Measurements from ENCODE around the gene TANC1. TPM values are rescaled to one million over a fixed set of nuclear protein-coding genes. Genes with fewer than 3 reads are reported as not detected.
"Not testable (repeated sequence)": the region's sequence is repeated elsewhere in the genome, so short reads cannot be mapped to it uniquely, and the experiment has no call there.

Gene TANC1
- total RNA-seq, 1 donor from 2014 or later, result 62.7 TPM

- intact Hi-C loops (cut with micrococcal nuclease), result no loop called here
- ATAC-seq, result no peak
- DNase-seq, result no peak
Observed at GRCh38 chr2:159123786-159124185, 155.3 kb downstream of the TANC1 start.

DNA sequence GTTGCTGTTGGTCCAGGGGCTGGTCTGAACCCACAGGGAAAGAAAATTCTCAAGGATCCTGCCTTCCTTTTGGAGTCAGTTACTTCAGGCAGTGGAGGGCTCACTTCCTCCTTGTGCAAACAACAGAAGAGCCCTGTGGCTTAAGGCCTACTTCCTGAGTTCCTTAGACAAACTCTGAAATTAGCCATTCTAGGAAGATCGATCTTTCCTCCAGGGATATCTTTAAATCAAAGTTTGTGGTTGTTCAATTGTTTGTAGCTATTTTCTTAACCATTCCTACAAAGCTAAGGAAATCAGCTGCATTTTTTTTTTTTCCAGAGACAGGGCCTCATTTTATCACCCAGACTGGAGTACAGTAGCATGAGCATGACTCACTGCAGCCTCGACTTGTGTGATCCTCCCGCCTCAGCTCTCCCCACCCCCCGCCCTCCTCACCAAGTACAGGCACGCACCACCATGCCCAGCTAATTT lies 156.0 kb downstream of the TANC1 start:
- ATAC-seq (peak; percentile 15), DNase-seq (no peak)
- intact Hi-C loops (cut with micrococcal nuclease), result no loop called here

GRCh38 chr2:159124931-159125467 lies 156.6 kb downstream of the TANC1 start:
- intact Hi-C loops (cut with micrococcal nuclease), result no loop called here
- no peak for ATAC-seq
- DNase-seq, result no peak

GRCh38 chr2:159125858-159126257 lies 157.4 kb downstream of the TANC1 start:
- no peak for DNase-seq
- intact Hi-C loops (cut with micrococcal nuclease), result no loop called here
- no peak for ATAC-seq

- DNase-seq (no peak), ATAC-seq (no peak)
- intact Hi-C loops (cut with micrococcal nuclease), result no loop called here
Observed at GRCh38 chr2:159126432-159127022, 158.1 kb downstream of the TANC1 start.

DNA sequence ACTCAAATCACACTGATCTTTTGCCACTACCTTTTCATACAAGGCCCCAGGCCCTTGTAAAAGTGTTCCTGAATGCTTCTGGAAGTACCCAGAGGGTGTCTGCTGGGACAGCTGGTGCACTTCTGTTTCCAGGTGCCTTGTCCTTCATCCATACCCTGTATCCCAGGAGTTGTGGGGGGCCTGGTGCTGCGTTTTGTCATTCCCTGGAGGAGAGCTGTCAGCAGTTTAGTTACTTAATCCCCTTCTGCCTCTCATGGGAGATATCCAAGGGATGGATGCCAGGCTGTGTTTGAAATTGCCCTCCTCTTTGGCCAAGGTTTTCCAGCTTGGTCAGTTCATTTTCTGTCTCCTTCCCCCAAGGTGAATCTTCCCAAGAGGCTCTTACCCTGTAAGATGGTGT lies 159.8 kb downstream of the TANC1 start:
- peak; percentile 73 for DNase-seq
- peak; percentile 84 for ATAC-seq
- intact Hi-C loops (cut with micrococcal nuclease), result no loop called here

DNA sequence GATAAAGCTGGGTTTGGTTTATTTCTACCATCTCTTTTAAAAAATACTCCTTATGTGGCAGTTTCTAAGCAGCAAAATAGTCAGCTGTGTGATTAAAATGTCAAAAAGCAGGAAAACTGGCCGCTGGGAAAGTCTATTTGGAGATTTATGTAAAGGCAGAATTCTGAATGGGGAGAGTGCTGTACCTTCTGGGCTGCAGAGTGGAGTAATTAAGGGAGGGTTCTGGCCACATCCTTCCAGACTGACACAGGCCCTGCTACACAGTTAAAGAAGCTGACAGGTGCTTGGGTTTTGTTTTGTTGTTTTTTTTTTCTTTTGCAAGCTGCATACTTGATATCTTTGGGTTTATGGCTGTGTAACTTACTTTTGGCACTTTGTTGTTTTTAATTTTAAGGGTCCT lies 160.8 kb downstream of the TANC1 start:
- intact Hi-C loops (cut with micrococcal nuclease), result no loop called here
- peak; percentile 49 for ATAC-seq
- DNase-seq, result no peak

GRCh38 chr2:159129824-159130223 lies 161.4 kb downstream of the TANC1 start:
- intact Hi-C loops (cut with micrococcal nuclease), result no loop called here
- DNase-seq (peak; percentile 69), ATAC-seq (peak; percentile 35)

- DNase-seq (no peak), ATAC-seq (no peak)
- intact Hi-C loops (cut with micrococcal nuclease), result no loop called here
Observed at GRCh38 chr2:159130302-159130701, 161.9 kb downstream of the TANC1 start.

GRCh38 chr2:159131267-159131913 lies 162.9 kb downstream of the TANC1 start:
- DNase-seq (no peak), ATAC-seq (no peak)
- intact Hi-C loops (cut with micrococcal nuclease), result no loop called here

DNA sequence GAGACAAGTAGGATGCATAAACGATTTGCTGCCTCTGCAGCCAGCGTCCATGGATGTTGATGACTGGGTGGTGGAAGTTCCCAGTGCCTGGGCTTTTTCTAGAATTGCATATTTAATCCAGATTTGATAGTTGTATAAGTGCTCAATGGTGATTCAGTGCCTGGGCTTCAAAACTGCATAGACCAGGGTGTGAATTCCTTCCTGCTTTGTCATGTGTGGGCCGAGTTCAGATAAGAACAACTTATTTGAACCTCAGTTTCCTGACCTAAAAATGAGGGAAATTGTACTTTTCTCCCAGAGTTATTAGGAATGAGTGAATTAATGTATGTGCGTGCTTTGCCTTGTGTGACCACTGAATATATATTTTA lies 163.5 kb downstream of the TANC1 start:
- intact Hi-C loops (cut with micrococcal nuclease), result no loop called here
- DNase-seq (no peak), ATAC-seq (no peak)

GRCh38 chr2:159133797-159134196 lies 165.4 kb downstream of the TANC1 start:
- intact Hi-C loops (cut with micrococcal nuclease), result no loop called here
- no peak for DNase-seq
- ATAC-seq, result no peak

- DNase-seq, result no peak
- intact Hi-C loops (cut with micrococcal nuclease), result no loop called here
- peak; percentile 7 for ATAC-seq
Observed at GRCh38 chr2:159134979-159135378, 166.5 kb downstream of the TANC1 start.

DNA sequence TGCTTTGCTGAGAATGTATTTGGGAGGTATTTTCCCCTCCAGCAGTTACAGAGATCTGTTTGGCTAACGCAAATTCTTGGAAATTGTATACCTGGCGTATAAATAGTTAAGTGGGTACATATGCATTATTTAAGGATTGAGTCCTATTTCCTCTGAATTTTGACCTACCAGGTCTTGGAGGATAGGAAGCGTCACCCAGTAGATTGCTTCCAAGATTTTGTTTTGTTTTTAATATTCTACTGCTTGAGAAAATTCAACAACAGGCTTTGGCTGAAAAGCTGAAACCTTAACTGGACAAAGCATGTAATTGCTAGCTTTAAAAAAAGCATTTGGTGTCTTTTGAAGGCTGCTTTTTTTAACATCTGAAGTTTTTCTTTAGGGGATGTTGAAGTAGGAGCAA lies 168.0 kb downstream of the TANC1 start:
- intact Hi-C loops (cut with micrococcal nuclease), result no loop called here
- no peak for ATAC-seq

DNA sequence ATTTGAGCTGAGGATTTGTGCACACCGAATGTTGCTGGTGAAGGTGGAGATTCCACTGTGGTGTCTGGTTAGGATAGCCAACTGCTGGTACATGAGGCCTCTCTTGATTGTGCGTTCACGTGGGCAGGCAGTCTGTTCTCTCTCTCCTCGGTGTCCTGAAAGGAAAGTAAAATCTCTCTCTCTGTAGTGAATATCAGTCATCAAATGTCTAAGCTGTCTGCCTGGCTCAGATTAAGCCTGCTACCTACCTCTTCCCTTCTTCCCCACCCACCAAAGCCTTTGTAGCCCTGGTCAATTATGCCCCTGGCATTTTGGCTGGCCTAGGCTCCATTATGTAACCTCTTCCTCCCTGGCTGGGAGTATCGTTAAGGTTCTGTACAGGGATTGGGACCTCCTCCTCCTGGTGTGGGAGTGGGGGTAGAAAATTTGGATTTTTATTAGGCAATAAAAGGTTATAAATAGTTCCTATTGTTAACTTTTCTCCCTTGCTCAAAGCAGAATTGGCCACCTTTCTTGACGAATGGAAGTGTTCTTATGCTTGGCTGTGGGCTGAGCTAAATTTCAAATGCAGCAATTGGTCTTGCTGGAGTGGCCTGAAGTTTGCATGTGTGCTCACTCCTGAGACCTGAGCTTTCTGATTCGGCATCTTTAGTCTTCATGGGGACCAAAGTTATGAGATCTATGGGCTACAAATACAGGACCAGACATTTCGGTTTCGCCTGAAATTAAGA lies 169.2 kb downstream of the TANC1 start:
- intact Hi-C loops (cut with micrococcal nuclease), result no loop called here

More for the DNA sequence above, 168.0 kb downstream of the TANC1 start:
- DNase-seq, result no peak

DNA sequence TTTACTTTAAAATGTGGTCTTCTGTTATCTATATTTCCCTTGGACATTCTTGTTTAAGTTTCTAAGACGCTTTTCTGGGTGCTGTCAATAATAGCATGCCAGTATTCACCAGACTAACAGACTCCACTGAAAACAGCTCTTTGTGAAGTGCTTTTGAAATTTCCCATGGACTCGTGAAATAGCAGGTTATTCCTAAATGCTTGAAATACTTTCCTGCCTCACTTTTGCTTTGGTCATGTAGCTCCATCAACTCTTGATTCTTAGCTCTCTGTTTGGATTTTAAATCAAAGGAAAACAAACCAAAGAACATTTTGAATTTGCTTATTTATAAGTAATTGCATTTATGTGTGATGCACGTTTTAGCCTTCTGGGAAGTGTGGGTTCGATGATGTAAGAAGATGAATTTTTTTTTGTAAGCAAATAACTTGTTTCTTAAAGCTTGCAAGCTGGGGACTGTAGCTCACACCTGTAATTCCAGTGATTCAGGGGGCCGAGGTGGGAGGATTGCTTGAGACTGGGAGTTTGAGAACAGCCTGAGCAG lies 170.3 kb downstream of the TANC1 start:
- DNase-seq, result no peak
- intact Hi-C loops (cut with micrococcal nuclease), result no loop called here
- ATAC-seq, result no peak

More for the DNA sequence above, 169.2 kb downstream of the TANC1 start:
- DNase-seq (no peak), ATAC-seq (peak; percentile 57)

DNA sequence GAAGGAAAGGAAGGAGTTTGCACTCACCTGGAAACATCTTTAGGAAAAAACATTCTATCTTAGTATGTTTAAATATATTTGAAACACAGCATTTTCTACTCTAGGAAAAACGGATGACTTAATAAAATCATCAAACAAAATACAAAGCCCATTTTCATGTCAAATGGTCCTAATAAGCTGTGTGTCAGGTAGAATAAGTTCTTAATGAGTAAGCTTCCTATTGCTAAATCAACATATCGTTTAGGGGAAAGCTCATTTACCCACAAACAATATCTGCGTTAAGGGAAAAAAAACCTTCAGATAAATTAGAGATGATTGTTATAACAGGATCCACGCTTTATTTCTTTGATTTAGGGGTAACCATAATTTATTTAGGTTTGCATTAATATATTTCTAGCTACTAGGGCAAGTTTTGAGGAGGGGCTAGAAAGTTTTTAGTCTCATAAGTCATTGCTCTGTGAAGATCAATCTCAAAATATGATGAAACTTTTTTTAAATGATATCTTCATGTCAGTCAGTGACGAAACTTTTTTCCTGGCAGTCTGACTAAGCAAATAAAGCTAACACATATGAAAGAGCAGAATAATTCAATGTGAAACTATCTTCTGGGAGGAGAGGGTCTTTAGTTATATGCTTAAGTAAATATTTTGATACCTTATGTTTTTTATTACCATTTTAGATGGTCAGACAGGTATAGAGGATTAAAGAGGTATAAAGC lies 170.9 kb downstream of the TANC1 start:
- intact Hi-C loops (cut with micrococcal nuclease), result no loop called here
- no peak for ATAC-seq
- DNase-seq, result no peak

- DNase-seq (no peak), ATAC-seq (no peak)
- intact Hi-C loops (cut with micrococcal nuclease), result no loop called here
Observed at GRCh38 chr2:159140070-159140769, 171.8 kb downstream of the TANC1 start.

DNA sequence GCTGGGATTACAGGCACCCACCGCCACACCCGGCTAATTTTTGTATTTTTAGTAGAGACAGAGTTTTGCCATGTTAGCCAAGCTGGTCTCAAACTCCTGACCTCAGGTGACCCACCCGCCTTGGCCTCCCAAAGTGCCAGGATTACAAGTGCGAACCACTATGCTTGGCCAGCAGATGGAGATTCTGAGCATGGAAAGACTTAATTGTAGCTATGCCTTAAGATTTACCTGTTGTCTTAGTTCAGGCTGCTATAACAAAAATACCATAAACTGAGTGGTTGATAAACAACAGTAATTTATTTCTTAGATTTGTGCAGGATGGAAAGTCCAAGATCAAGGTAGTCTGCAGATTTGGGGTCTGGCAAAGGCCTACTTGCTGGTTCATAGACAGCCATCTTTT lies 172.4 kb downstream of the TANC1 start:
- ATAC-seq; intact Hi-C loops (cut with micrococcal nuclease); DNase-seq: not testable (repeated sequence)

All from left ventricle myocardium superior (tissue), 1 donor.